ENCODE data around the gene ZNF3.
"Not testable (repeated sequence)": the region's sequence is repeated elsewhere in the genome, so short reads cannot be mapped to it uniquely, and the experiment has no call there.

The ZNF3 gene

GRCh38 chr7:100081535-100082102 lies at the start of gene ZNF3:
Gene ZNF3, minus strand, starts transcription at chr7:100081723. Its CDS starts 4,366 bp downstream, at chr7:100077357.
- in situ Hi-C loops (cut with MboI; ENCODE audit: low sequenced_read_pairs): no loop called here

- in situ Hi-C loops (cut with MboI; ENCODE audit: low sequenced_read_pairs): no loop called here
Observed at GRCh38 chr7:100130608-100131453, 49.3 kb upstream of the ZNF3 start.

GRCh38 chr7:100130220-100130607 lies 48.7 kb upstream of the ZNF3 start:
- in situ Hi-C loops (cut with MboI; ENCODE audit: low sequenced_read_pairs): not testable (repeated sequence)

- in situ Hi-C loops (cut with MboI; ENCODE audit: low sequenced_read_pairs): loop anchor here (5.0 kb wide), 1 partner anchor 136 kb away; no protein-coding TSS in a partner anchor
Observed at GRCh38 chr7:100128637-100128963, 47.1 kb upstream of the ZNF3 start.

GRCh38 chr7:100127866-100128636 lies 46.5 kb upstream of the ZNF3 start:
- in situ Hi-C loops (cut with MboI; ENCODE audit: low sequenced_read_pairs): loop anchor here (5.0 kb wide), 1 partner anchor 136 kb away; no protein-coding TSS in a partner anchor

GRCh38 chr7:100126931-100127865 lies 45.7 kb upstream of the ZNF3 start, which contains the start of gene MBLAC1:
Gene MBLAC1, plus strand, starts transcription at chr7:100126967. Its CDS starts 429 bp downstream, at chr7:100127396.
- in situ Hi-C loops (cut with MboI; ENCODE audit: low sequenced_read_pairs): loop anchor here (5.0 kb wide), 1 partner anchor 135 kb away; no protein-coding TSS in a partner anchor

GRCh38 chr7:100126239-100126930 lies 44.9 kb upstream of the ZNF3 start:
- in situ Hi-C loops (cut with MboI; ENCODE audit: low sequenced_read_pairs): loop anchor here (5.0 kb wide), 1 partner anchor 134 kb away; no protein-coding TSS in a partner anchor

GRCh38 chr7:100124301-100125230 lies 43.0 kb upstream of the ZNF3 start:
- in situ Hi-C loops (cut with MboI; ENCODE audit: low sequenced_read_pairs): loop anchor here (5.0 kb wide), 1 partner anchor 132 kb away; no protein-coding TSS in a partner anchor

- in situ Hi-C loops (cut with MboI; ENCODE audit: low sequenced_read_pairs): no loop called here
Observed at GRCh38 chr7:100122568-100122967, 41.0 kb upstream of the ZNF3 start.

GRCh38 chr7:100122067-100122466 lies 40.5 kb upstream of the ZNF3 start:
- in situ Hi-C loops (cut with MboI; ENCODE audit: low sequenced_read_pairs): no loop called here

GRCh38 chr7:100120733-100121036 lies 39.2 kb upstream of the ZNF3 start:
- in situ Hi-C loops (cut with MboI; ENCODE audit: low sequenced_read_pairs): no loop called here

GRCh38 chr7:100119970-100120732 lies 38.6 kb upstream of the ZNF3 start:
- in situ Hi-C loops (cut with MboI; ENCODE audit: low sequenced_read_pairs): no loop called here

- in situ Hi-C loops (cut with MboI; ENCODE audit: low sequenced_read_pairs): no loop called here
Observed at GRCh38 chr7:100119072-100119969, 37.8 kb upstream of the ZNF3 start, which contains the start of the genes CNPY4 and TAF6. Gene CNPY4, plus strand, starts transcription at chr7:100119634. Its CDS starts 111 bp downstream, at chr7:100119745. Gene TAF6, minus strand, starts transcription at chr7:100119358. Its CDS starts 5,149 bp downstream, at chr7:100114209.

- in situ Hi-C loops (cut with MboI; ENCODE audit: low sequenced_read_pairs): no loop called here
Observed at GRCh38 chr7:100118388-100119071, 37.0 kb upstream of the ZNF3 start.

- in situ Hi-C loops (cut with MboI; ENCODE audit: low sequenced_read_pairs): no loop called here
Observed at GRCh38 chr7:100115026-100115425, 33.5 kb upstream of the ZNF3 start.

GRCh38 chr7:100111914-100112313 lies 30.4 kb upstream of the ZNF3 start:
- in situ Hi-C loops (cut with MboI; ENCODE audit: low sequenced_read_pairs): no loop called here

Measured in HL-60/S4 (cell line).